Left renal cortex interstitium (tissue), 4 donors: ENCODE measurements around the gene ERCC6L. TPM values are rescaled to one million over a fixed set of nuclear protein-coding genes. Genes with fewer than 3 reads are reported as not detected.

Experiments used
- DNase-seq, 4 donors: peaks; one replicate each; pipeline ENCODE4 v3.0.0-alpha.2; 2013; ENCODE audit warnings: low read depth in 4 of 4, low spot score in 2 of 4, missing footprints in 1 of 4
- polyA plus RNA-seq, 4 donors: library from polyadenylated mRNA; unstranded; fragments of 120-200 nt; gene quantifications; one replicate each; pipeline ENCODE4 v1.2.1, GENCODE V29; 2013; ENCODE audit not compliant: insufficient read length in 4 of 4

ERCC6L gene
- polyA plus RNA-seq, 4 donors = 3.9 to 4.5 (median 4.4) TPM

DNA sequence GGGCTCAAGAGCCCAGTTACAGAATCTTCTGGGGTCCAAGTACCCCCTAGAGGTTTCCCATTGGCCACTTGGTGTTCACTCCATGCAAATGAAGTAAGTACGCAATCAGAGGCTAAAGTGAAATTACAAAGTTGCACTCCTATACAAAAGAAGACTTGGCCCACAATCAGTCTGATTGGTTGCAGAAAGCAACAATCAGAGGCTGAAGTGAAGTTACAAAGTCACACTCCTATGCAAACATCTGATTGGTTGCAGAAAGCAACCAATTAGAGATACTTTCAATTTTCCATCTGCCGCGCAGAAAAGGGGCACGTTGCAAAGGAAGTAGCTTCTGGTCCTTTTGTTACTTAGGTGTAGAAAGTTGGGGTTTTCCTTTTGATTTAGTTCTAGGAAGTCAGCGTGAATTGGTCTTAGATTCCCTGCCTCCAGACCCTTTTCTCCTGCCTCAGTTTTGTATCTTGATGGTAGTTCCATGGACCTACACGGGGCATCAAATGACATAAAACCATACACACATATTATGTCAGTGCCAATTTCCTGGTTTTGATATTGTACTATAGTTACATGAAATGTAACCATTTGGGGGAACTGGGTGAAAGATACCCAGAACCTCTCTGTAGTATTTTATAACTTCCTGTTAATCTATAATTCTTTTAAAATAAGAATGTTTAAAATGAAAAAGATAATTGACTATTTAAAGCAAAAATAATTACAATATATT, 69.7 kb downstream of the ERCC6L start:
- DNase-seq = no peak

GRCh38 chrX:72165551-72165950, 73.3 kb downstream of the ERCC6L start:
- no peak for DNase-seq

DNA sequence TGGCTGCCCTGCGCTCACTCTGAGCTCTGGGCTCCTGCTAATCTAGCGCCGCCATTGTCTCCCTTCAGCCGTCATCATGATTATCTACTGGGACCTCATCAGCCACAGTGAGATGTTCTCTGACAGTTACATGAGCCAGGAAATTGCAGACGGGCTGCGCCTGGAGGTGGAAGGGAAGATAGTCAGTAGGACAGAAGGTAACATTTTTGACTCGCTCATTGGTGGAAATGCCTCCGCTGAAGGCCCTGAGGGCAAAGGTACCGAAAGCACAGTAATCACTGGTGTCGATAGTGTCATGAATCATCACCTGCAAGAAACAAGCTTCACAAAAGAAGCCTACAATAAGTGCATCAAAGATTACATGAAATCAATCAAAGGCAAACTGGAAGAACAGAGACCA, 79.1 kb downstream of the ERCC6L start:
- DNase-seq = no peak

GRCh38 chrX:72158773-72159172, 80.1 kb downstream of the ERCC6L start:
- DNase-seq = no peak

Other genes starting within 250 kb of the ERCC6L start
- 10 to 100 TPM; 22.7 to 31.3 (median 23.0) TPM for gene RTL5, start 107.1 kb downstream of the ERCC6L start, polyA plus RNA-seq
- 10 to 100 TPM; 42.7 to 58.1 (median 48.1) TPM for gene PIN4, start 57.3 kb downstream of the ERCC6L start, polyA plus RNA-seq
- 1,000 to 10,000 TPM; 1,340 to 1,874 (median 1,524) TPM for gene RPS4X, start 38.2 kb upstream of the ERCC6L start, polyA plus RNA-seq
- 10 to 100 TPM; 10.2 to 23.1 (median 15.6) TPM for gene CITED1, start 66.9 kb upstream of the ERCC6L start, polyA plus RNA-seq